H1 (cell line): ENCODE measurements around the gene SOHLH1.

Experiments used
- CREB1 ChIP-seq: IDR thresholded peaks from 2 replicates; pipeline ENCODE4 v1.6.1; 2012; ENCODE audit warnings: inconsistent platforms
- PHF8 ChIP-seq: fragments of 200-600 bp; sonication (generic); conservative IDR thresholded peaks from 2 replicates; pipeline ENCODE4 v1.7.1; 2012; ENCODE audit warnings: low read depth, mild to moderate bottlenecking, inconsistent platforms, low read length, moderate library complexity
- POLR2A ChIP-seq, 2 experiments: IDR thresholded peaks; 1 replicate in 1 of 2; 2 replicates in 1 of 2; pipeline ENCODE4 v1.6.1; 2011; ENCODE audit warnings: low read depth in 2 of 2, low read length in 2 of 2, mild to moderate bottlenecking in 2 of 2; ENCODE audit errors: control extremely low read depth in 1 of 2
- POLR2AphosphoS5 ChIP-seq: IDR thresholded peaks from 2 replicates; pipeline ENCODE4 v1.6.1; 2011; ENCODE audit warnings: low read depth, low read length
- TF ChIP-seq, protein P1 (sequence below), 3 experiments: IDR thresholded peaks; 1 replicate in 2 of 3; 2 replicates in 1 of 3; pipeline versions ENCODE4 v1.5.1 to v1.6.1; 2011; ENCODE audit warnings: low read length in 3 of 3, mild to moderate bottlenecking in 3 of 3, inconsistent platforms in 2 of 3, low read depth in 1 of 3, moderate library complexity in 1 of 3; ENCODE audit not compliant: insufficient read depth in 1 of 3; ENCODE audit errors: control extremely low read depth in 1 of 3

DNA sequence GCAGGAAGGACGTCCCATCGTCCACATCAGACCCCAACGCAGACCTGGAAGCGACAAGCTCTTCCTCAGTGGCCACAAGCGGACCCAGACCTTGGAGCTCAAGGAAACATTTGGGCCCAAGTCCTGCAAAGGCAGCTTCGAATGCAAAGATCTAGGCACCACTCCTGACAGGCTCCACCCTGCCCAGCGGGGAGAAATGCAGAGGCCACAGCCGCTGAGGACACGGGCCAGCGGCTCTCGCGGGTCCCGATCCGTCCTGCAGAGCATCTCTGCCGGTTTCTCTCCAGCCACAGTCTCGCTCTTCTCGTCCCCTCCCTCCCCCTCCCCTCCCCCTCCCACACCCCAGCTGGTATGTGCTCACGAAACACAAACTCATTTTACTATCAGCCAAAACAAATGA, 4.9 kb downstream of the SOHLH1 start:
- TF ChIP-seq POLR2AphosphoS5: no peak
- no peak for TF ChIP-seq PHF8
- TF ChIP-seq CREB1: no peak
- TF ChIP-seq, protein P1, sequence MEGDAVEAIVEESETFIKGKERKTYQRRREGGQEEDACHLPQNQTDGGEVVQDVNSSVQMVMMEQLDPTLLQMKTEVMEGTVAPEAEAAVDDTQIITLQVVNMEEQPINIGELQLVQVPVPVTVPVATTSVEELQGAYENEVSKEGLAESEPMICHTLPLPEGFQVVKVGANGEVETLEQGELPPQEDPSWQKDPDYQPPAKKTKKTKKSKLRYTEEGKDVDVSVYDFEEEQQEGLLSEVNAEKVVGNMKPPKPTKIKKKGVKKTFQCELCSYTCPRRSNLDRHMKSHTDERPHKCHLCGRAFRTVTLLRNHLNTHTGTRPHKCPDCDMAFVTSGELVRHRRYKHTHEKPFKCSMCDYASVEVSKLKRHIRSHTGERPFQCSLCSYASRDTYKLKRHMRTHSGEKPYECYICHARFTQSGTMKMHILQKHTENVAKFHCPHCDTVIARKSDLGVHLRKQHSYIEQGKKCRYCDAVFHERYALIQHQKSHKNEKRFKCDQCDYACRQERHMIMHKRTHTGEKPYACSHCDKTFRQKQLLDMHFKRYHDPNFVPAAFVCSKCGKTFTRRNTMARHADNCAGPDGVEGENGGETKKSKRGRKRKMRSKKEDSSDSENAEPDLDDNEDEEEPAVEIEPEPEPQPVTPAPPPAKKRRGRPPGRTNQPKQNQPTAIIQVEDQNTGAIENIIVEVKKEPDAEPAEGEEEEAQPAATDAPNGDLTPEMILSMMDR (IDR thresholded peaks at IDR 0.05; ENCODE audit: control extremely low read depth in 1 of 3, insufficient read depth in 1 of 3, low read depth in 1 of 3, low read length in 3 of 3): no peak
- no peak for TF ChIP-seq POLR2A (IDR thresholded peaks at IDR 0.05; ENCODE audit: control extremely low read depth in 1 of 2, low read depth in 2 of 2, low read length in 2 of 2)
